GM19239 (cell line): ENCODE results near the gene RAB43.
"Not testable (repeated sequence)": the region's sequence is repeated elsewhere in the genome, so short reads cannot be mapped to it uniquely, and the experiment has no call there.

ENCODE experiments used
- DNase-seq: peaks from one replicate; pipeline ENCODE4 v3.0.0; 2011; ENCODE audit warnings: low spot score; ENCODE audit not compliant: insufficient read length
- FAIRE-seq: peaks from 2 replicates; lab custom pipeline; 2011; peaks lifted over from hg19 to GRCh38; lab: Jason Lieb, UNC

RAB43 gene

GRCh38 chr3:129123314-129124060 is 1.9 kb upstream of the RAB43 start:
- DNase-seq (no peak), FAIRE-seq (no peak)

DNA sequence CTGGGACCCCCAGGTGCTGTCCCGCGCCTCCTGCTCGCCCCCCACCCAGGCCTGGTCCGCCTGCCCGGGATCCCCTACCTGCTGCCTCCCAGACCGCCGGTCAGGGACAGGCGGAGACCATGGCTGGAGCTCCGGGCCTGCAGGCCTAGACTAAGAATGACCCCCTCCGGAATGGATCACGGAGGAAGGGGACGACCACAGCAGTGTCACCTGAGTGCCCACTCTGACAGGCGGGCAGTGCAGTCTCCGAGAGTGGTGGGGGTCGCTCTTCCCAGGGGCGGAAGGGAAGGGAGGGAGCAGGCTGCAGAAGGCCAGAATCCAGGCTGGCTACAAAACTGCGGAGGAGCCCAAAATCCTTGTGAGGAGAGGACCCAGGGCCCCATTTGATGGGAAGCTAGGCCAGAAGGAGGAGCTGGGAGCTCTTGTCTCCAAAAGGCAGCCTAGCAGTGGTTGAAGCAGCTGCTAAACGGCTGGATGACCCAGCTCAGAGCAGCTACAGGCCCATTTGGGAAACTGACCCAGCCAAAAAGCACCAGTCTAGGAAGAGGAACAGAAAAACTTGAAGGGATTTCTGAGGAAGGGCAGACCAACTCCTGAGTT is 908 bp upstream of the RAB43 start:
- FAIRE-seq, result peak; percentile 73
- DNase-seq, result no peak

- DNase-seq (peak; percentile 42), FAIRE-seq (peak; percentile 45)
Measured at GRCh38 chr3:129121016-129121791, 400 bp downstream of the RAB43 start.

- DNase-seq (peak; percentile 94), FAIRE-seq (peak; percentile 98)
Measured at GRCh38 chr3:129120254-129121004, 1.2 kb downstream of the RAB43 start.

- FAIRE-seq, result no peak
- DNase-seq, result no peak
Measured at GRCh38 chr3:129119365-129120100, 2.1 kb downstream of the RAB43 start.

GRCh38 chr3:129118745-129119144 is 2.9 kb downstream of the RAB43 start:
- DNase-seq, result no peak
- no peak for FAIRE-seq

GRCh38 chr3:129117134-129117533 is 4.5 kb downstream of the RAB43 start:
- FAIRE-seq, result no peak
- DNase-seq, result no peak

DNA sequence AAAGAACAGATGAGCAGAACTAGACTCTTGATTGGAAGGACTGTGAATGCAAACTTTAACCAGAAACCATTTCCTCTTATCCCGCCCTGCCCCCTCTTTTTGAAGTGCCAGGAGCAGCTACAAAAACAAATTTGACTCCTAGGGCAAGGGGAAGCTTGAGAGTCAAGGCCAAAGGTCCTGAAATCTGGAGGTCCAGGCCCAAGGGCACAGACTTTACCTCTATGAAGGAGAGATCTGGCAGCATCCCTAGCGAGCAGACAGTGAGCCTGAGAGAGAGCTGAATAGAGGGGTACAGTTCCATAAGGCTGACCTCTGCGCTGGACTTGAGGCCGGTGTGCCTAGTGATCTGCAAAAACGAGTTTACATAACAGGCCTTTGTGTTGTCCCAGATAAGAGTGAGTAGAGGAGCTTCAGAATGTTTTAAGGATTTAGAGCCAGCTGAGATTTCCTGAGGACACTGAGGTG is 5.1 kb downstream of the RAB43 start:
- no peak for DNase-seq

GRCh38 chr3:129114455-129114854 is 7.1 kb downstream of the RAB43 start:
- DNase-seq, result no peak
- FAIRE-seq, result no peak

More for the DNA sequence above, 5.1 kb downstream of the RAB43 start:
- FAIRE-seq, result no peak

DNA sequence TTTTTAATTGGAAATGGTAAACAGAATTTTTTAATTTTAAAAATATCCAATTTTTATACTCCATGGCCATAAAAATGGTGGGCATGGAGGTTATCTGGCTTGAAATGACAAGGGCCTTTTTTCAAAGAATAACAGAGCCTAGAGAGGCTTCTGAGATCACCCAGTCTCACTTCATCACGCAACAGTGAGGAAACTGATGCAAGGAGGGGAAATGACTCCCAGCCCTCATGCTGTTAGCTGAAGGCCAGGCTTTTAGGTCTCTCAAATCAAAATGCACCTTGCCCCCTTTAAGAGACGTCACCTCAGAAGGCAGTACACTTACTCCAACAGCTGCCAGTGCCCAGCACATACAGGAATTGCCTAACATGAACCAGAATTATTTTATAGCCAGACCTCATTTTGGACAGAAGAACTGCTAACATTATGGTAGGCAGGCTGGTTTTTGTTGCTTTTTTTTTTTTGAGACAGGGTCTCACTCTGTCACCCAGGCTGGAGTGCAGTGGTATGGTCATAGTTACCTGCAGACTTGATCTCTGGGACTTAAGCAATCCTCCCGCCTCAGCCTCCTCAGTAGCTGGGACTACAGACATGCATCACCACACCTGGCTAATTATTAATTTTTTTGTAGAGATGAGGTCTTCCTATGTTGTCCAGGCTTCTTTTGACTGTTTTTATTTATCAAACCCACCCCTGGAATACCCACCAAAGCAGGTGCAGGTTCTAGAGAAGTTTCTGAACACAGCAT is 9.1 kb downstream of the RAB43 start:
- FAIRE-seq (no peak), DNase-seq (no peak)

DNA sequence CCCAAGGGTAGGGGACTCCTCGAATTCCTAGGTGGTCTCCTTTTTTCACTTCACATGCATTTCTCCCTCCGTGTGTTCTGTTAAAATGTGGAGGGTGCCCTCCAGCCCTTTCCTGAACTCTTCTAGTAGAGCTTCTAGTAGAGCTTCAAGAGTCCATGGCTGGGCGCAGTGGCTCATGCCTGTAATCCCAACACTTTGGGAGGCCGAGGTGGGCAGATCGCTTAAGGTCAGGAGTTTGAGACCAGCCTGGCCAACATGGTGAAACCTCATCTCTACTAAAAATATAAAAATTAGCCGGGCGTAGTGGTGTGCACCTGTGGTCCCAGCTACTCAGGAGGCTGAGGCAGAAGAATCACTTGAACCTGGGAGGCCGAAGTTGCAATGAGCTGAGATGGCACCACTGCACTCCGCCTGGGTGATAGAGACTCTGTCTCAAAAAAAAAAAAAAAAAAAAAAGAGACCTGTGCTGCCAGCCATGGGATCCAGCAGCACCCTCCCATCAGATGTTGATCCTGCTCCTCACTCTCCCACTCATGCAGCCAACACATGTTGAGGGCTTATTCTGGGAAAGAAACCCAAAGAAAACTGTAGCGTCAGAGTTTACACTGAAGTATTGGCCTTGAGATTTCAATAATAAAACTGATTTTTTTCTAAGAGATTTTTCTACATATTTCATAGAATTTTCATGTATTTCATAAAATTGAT is 10.4 kb downstream of the RAB43 start:
- DNase-seq, FAIRE-seq: not testable (repeated sequence)

GRCh38 chr3:129107793-129108192 is 13.8 kb downstream of the RAB43 start:
- FAIRE-seq (no peak), DNase-seq (no peak)

GRCh38 chr3:129106866-129107565 is 14.6 kb downstream of the RAB43 start:
- FAIRE-seq (no peak), DNase-seq (no peak)

DNA sequence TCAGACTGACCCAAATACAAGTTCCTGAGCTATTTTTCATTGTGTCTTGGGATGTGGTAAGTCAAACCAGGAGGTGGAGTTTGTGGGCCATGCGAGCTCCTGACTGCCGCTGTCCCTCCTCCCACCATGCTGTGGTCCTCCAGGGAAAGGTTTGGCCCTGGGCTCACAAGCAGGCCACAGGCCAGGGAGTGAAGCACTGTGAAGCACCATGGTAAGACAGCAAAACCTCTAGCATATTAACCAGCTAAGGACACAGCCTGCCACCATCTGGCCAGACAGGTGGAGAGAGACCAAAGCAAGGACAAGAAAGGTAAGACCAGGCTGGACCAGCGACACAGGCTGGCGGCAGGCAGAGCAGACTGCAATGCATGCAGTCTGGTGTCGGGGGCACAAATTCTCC is 15.3 kb downstream of the RAB43 start:
- FAIRE-seq, result no peak
- no peak for DNase-seq

- FAIRE-seq, result no peak
- no peak for DNase-seq
Measured at GRCh38 chr3:129105862-129106261, 15.7 kb downstream of the RAB43 start.

- no peak for FAIRE-seq
- DNase-seq, result no peak
Measured at GRCh38 chr3:129104498-129105079, 17.0 kb downstream of the RAB43 start.

GRCh38 chr3:129104051-129104450 is 17.6 kb downstream of the RAB43 start:
- FAIRE-seq (no peak), DNase-seq (no peak)
